OCI-M2 (cell line): ENCODE data around the gene ARHGAP31.

Experiments
- DNase-seq: peaks from one replicate; lab custom pipeline; 2025; ENCODE audit not compliant: unreplicated experiment; lab: John Stamatoyannopoulos, UW

ARHGAP31 gene

DNA sequence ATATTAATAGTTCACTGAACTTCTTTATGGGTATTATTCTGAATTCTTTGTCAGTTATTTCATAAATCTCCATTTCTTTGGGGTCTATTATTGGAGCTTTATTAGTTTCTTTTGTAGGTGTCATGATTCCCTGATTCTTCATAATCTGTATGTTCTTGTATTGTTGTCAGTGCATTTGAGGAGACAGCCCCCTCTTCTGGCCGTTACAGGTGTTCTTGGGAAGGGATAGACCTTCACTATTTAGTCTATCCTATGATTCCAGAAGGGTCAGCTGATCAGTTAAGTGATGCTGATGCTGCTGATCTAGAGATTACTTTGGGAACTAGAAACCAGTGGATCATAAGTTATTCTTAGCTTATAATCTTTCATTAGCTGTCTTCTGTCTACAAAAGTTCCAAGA, 134.4 kb downstream of the ARHGAP31 start:
- no peak for DNase-seq

- no peak for DNase-seq
These were observed 139.6 kb downstream of the ARHGAP31 start for GRCh38 chr3:119433613-119434325.

GRCh38 chr3:119434703-119435102, 140.5 kb downstream of the ARHGAP31 start:
- DNase-seq = no peak

GRCh38 chr3:119436977-119437376, 142.8 kb downstream of the ARHGAP31 start:
- DNase-seq = no peak

GRCh38 chr3:119437691-119438258, 143.6 kb downstream of the ARHGAP31 start:
- no peak for DNase-seq

DNA sequence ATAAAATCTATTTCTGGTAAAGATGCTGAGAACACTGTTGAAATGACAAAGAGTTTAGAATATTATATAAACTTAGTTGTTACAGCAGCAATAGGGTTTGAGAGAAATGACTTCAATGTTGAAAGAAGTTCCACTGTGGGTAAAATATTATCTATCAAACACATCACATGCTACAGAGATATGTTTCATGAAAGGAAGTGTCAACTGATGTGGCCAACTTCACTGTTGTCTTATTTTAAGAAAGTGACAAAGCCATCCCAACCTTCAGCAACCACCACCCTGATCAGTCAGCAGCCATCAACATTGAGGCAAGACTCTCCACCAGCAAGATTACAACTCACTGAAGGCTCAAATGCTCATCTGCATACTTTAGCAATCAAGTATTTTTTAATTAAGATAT, 149.0 kb downstream of the ARHGAP31 start:
- no peak for DNase-seq

GRCh38 chr3:119444590-119444989, 150.4 kb downstream of the ARHGAP31 start:
- DNase-seq = no peak

DNA sequence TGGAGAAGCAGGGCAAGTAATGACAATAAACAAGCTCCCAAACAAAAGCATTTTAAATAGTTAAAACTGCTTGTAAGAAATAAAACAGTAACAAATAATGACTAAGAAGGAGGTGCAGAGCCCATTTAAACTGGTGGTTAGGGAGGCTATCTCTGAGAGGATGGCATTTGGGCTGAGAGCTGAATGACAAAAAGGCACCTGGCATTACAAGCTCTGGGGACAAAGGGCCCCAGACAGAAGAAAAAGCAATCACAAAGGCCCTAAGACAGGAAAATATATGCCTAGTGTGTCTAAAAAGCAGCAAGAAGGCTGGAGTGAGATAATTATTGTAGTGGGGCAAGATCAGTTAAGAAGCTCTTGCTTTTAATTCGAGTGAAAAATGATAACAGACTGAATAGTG, 159.6 kb downstream of the ARHGAP31 start:
- no peak for DNase-seq

DNA sequence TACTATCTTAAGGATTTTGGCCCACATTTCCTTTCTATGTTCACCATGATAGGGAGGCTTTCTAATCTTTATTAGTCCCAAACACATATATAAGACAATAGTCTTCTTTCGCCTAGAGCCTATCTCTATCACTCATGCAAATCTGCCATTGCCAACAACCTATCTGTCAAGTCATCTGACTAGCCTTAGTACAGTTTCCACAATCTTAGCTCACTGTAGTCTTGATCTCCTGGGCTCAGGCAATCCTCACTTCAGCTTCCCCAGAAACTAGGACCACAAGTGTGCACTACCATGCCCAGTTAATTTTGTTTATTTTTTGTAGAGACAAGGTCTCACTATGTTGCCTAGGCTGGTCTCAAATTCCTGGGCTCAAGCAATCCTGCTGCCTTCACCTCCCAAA, 162.3 kb downstream of the ARHGAP31 start:
- no peak for DNase-seq

GRCh38 chr3:119457246-119457645, 163.1 kb downstream of the ARHGAP31 start:
- no peak for DNase-seq

GRCh38 chr3:119463171-119464169, 169.3 kb downstream of the ARHGAP31 start, which contains the start of gene TMEM39A:
Gene TMEM39A, minus strand, starts transcription at chr3:119463615. Its CDS starts 1,541 bp downstream, at chr3:119462074.
- DNase-seq = peak; percentile 84

- no peak for DNase-seq
These were observed 173.9 kb downstream of the ARHGAP31 start for GRCh38 chr3:119468041-119468440.

DNA sequence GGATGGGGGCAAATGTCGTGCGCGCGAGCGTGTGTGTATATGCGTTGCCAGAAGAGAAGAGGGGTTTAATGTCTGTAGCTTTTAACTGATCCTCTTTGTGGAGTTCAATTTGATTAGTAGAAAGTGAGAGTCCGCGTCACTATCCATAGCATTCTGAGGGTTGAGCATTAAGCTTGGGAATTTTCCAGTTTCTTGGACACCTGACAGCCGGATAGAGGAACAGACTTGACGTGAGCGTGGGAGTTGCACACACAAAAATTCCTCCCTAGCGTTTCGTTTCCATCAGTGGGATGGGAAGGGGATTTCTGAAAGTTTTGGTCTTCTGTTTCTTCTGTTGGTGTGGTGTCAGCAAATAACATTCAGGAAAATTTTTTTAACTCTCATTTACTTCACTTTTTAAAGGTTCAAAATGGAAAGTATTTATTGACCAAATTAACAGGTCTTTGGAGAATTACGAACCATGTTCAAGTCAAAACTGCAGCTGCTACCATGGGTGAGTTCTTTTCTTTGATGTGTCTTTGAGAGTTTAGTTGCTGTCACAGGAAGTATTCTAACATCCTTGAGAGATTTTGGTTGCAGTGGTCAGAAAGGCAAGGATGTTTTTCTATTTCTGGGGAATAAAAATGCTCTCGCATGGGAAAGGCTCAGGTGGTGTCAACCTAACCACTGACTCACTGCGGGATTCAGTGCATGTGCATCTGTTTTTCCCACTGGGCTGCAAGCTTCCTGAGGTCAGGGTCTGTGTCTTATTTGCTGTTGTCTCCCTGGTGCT, 175.4 kb downstream of the ARHGAP31 start:
- DNase-seq = no peak
